Esophagus squamous epithelium (tissue), 5 donors: ENCODE measurements around the gene PRLR. TPM values are rescaled to one million over a fixed set of nuclear protein-coding genes. Genes with fewer than 3 reads are reported as not detected.

ENCODE experiments used
- DNase-seq: peaks from one replicate; lab custom pipeline; 2025; lab: John Stamatoyannopoulos, UW
- H3K27ac ChIP-seq, 4 donors: fragments of 200-600 bp; sonication (generic); one replicate each; pipeline ENCODE4 v1.5.1; 2016 to 2019; ENCODE audit warnings: mild to moderate bottlenecking in 1 of 4
- H3K27me3 ChIP-seq, 4 donors: fragments of 200-600 bp; sonication (generic); 1 replicate in 3 of 4; 2 replicates in 1 of 4; pipeline versions ENCODE4 v1.5.1 to v1.6.0; 2017 to 2021; ENCODE audit warnings: antibody characterized with exemption in 1 of 4
- H3K36me3 ChIP-seq, 3 donors: fragments of 200-600 bp; sonication (generic); one replicate each; pipeline ENCODE4 v1.5.1; 2016 to 2019
- H3K4me1 ChIP-seq, 3 donors: fragments of 200-600 bp; sonication (generic); one replicate each; pipeline ENCODE4 v1.5.1; 2017 to 2019
- H3K4me3 ChIP-seq, 4 donors: fragments of 200-600 bp; sonication (generic); 1 replicate in 3 of 4; 2 replicates in 1 of 4; pipeline ENCODE4 v1.5.1; 2016 to 2019; ENCODE audit warnings: mild to moderate bottlenecking in 2 of 4, moderate library complexity in 1 of 4
- H3K9me3 ChIP-seq, 3 donors: fragments of 200-600 bp; sonication (generic); one replicate each; pipeline ENCODE4 v1.5.1; 2016 to 2019
- POLR2A ChIP-seq, 4 donors: fragments of 450-650 bp; IDR thresholded peaks; one replicate each; pipeline ENCODE4 v1.6.1; 2017; ENCODE audit warnings: antibody characterized with exemption in 4 of 4, mild to moderate bottlenecking in 4 of 4, moderate library complexity in 3 of 4
- WGBS, 2 donors: methylation state at CpG; one replicate each; pipeline ENCODE4 v1.1.5; 2018; 5-methylcytosine and 5-hydroxymethylcytosine counted together
- intact Hi-C: fragments of 100-400 bp; cut with DNase I; formaldehyde crosslinking; loops from one replicate; pipeline ENCODE4 v1.15.0; 2022
- total RNA-seq, 4 donors: library from RNA; depleted of rRNA; stranded (reverse); fragments of >200 nt; gene quantifications; one replicate each; pipeline ENCODE4 v1.1.0, GENCODE V29; 2016
- TF ChIP-seq, protein P1 (sequence below), 6 experiments: fragments of 450-650 bp in 4 of 6; fragments of 200-600 bp in 2 of 6; sonication (generic) in 2 of 6; IDR thresholded peaks; one replicate each; pipeline ENCODE4 v1.5.1; 2016 to 2019; ENCODE audit warnings: antibody characterized with exemption in 6 of 6, mild to moderate bottlenecking in 4 of 6, moderate library complexity in 4 of 6
- donor health status: DM: yes; HTN: yes; CAD: no.

Gene PRLR
- total RNA-seq, 4 donors from 2014 or later: 1.5 to 2.8 (median 2.3) TPM

DNA sequence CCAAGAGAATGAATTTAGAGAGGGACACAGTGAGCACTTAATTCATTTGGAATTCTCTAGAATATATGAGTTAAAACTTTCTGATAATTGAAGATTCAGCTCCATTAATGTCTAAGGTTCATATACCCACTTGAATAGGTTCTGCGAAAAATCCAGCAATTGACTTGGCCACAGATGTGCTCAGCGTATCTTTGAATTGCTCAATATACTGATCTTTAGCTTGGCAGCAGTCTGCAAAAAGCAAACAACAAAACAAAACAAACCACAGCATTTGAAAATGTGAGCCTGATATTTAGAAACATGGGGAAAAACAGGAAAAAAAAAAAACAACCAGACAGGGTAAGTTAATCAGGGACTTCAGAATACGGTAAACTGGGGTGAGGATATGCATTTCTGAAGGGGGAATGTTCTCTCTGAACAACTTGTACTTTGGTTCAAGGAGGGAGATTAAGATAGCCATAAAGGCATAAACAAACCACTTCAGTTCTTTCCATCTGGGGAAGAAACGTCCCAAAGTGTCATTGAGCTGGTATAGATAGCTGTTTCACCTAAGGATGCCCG is 203.9 kb downstream of the PRLR start:
- TF ChIP-seq, protein P1, sequence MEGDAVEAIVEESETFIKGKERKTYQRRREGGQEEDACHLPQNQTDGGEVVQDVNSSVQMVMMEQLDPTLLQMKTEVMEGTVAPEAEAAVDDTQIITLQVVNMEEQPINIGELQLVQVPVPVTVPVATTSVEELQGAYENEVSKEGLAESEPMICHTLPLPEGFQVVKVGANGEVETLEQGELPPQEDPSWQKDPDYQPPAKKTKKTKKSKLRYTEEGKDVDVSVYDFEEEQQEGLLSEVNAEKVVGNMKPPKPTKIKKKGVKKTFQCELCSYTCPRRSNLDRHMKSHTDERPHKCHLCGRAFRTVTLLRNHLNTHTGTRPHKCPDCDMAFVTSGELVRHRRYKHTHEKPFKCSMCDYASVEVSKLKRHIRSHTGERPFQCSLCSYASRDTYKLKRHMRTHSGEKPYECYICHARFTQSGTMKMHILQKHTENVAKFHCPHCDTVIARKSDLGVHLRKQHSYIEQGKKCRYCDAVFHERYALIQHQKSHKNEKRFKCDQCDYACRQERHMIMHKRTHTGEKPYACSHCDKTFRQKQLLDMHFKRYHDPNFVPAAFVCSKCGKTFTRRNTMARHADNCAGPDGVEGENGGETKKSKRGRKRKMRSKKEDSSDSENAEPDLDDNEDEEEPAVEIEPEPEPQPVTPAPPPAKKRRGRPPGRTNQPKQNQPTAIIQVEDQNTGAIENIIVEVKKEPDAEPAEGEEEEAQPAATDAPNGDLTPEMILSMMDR (IDR thresholded peaks at IDR 0.05): no peak
- no peak for TF ChIP-seq POLR2A (IDR thresholded peaks at IDR 0.05)
- intact Hi-C loops: no loop called here
- Histone ChIP-seq H3K27me3 (peaks cover 0 to 5% (median 0%) of the 10 kb centered on the region in 4 donors), H3K4me1 (no peaks in the 10 kb centered on the region), H3K9me3 (no peaks in the 10 kb centered on the region), H3K27ac (no peak overlapping the region), H3K4me3 (no peak overlapping the region), H3K36me3 (no peaks in the 10 kb centered on the region)
- no peak for DNase-seq
- WGBS, 2 donors: 70 to 73% methylated on average over 5 of the region's 5 CpGs

DNA sequence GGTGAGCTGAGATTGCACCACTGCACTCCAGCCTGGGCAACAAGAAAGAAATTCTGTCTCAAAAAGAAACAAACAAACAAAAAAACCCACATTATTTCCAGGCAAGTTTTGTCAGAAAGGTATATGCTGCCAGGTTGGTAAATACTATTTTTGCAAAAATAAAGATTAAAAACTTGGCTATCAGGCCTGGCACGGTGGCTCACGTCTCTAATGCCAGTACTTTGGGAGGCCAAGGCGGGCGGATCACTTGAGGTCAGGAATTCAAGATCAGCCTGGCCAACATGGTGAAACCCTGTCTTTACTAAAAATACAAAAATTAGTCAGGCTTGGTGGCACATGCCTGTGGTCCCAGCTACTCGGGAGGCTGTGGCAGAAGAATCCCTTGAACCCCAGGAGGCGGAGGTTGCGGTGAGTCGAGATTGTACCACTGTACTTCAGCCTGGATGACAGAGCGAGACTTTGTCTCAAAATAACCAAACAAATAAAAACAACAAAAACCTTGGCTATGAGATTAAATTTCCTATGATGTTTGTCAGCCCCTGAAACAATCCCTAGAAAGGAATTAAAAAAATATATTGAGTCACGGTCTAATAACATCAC is 205.3 kb downstream of the PRLR start:
- Histone ChIP-seq H3K9me3 (no peaks in the 10 kb centered on the region), H3K4me3 (no peak overlapping the region), H3K36me3 (no peaks in the 10 kb centered on the region), H3K27ac (no peak overlapping the region), H3K27me3 (peaks cover 0 to 5% (median 0%) of the 10 kb centered on the region in 4 donors), H3K4me1 (no peaks in the 10 kb centered on the region)
- no peak for TF ChIP-seq POLR2A (IDR thresholded peaks at IDR 0.05)
- TF ChIP-seq, protein P1 (IDR thresholded peaks at IDR 0.05): no peak
- DNase-seq: no peak
- 75 to 85% methylated on average over 10 of the region's 10 CpGs for WGBS, 2 donors
- intact Hi-C loops: no loop called here

DNA sequence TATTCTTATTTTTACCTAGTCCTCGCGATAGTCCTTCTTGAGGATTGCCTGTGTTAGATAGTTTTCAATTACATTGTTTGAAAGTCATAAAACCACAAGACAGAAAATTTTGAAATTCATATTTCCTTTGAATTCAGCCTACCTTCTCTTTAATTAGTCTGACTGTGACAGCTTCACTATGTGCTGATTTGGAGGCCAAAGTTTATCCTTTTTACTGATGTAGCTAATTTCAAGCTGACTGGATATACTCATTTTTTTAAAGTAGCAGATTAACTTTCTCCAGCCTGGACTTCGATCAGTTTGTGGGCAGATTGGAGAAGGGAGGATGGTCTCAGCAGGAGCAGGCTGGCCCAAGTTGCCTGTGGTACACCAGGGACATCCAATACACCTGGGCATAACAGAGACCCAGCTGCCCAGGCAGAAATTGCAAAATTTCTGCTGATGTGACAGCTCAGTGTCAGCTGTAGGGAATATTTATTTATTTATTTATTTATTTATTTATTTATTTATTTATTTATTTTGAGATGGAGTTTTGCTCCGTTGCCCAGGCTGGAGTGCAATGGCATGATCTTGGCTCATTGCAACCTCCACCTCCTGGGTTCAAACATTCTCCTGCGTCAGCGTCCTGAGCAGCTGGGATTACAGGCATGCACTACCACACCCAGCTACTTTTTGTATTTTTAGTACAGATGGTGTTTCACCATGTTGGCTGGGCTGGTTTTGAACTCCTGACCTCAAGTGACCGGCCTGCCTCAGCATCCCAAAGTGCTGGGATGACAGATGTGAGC is 206.7 kb downstream of the PRLR start:
- TF ChIP-seq POLR2A (IDR thresholded peaks at IDR 0.05): no peak
- TF ChIP-seq, protein P1 (IDR thresholded peaks at IDR 0.05): no peak
- Histone ChIP-seq H3K9me3 (no peaks in the 10 kb centered on the region), H3K27ac (no peak overlapping the region), H3K27me3 (no peaks in the 10 kb centered on the region), H3K4me1 (no peaks in the 10 kb centered on the region), H3K36me3 (no peaks in the 10 kb centered on the region), H3K4me3 (no peak overlapping the region)
- WGBS, 2 donors: 67 to 70% methylated on average over 7 of the region's 7 CpGs
- DNase-seq: no peak
- intact Hi-C loops: no loop called here

DNA sequence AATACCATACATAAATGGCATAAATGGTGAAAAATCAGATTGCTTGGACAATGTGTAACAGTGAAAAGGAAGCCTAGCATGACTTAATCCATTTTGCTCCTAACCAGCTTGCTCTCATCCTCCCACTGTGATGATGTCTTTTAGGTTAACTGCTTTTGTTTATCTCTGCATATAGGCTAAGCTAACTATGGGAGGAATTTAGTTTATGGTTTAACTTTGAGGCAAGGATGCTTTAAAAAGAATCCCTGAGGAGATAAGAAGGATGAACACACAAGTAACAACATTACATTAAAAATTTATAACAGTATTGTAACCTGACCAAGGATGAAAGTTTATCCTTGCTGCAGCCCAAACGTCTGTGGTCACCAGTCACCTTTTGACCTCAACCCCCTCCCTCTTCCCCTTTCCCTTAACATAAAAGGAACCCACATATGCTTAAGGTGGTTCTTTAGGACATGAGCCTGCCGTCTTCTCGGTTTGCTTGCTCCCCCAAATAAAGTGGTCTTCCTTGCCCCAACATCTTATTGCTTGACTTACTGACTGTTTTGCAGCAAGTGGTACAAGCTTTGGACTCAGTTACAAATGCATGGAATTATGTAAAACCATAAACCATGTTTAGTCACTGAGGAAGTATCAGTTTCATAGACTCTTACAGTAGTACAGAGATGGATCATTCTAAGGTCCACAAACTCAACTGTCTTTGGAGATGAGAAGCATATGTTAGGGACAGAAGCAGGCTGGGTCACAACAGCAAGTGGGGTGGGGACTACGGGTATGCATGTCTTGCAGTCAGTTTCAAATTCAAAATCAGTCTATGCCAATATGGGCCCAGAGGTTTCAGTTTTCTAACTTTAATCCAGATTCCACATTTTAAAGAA is 213.9 kb downstream of the PRLR start:
- TF ChIP-seq, protein P1 (IDR thresholded peaks at IDR 0.05): no peak
- no peak for TF ChIP-seq POLR2A (IDR thresholded peaks at IDR 0.05)
- WGBS, 2 donors: 51 to 54% methylated on average over 4 of the region's 4 CpGs
- no peak for DNase-seq
- Histone ChIP-seq H3K27ac (no peak overlapping the region), H3K9me3 (no peaks in the 10 kb centered on the region), H3K4me1 (no peaks in the 10 kb centered on the region), H3K4me3 (no peak overlapping the region), H3K27me3 (no peaks in the 10 kb centered on the region), H3K36me3 (no peaks in the 10 kb centered on the region)
- intact Hi-C loops: no loop called here
